Thyroid gland (tissue), 4 donors: ENCODE measurements around the gene SEMA4A.

Source experiments
- POLR2A ChIP-seq, 2 donors: fragments of 450-650 bp; IDR thresholded peaks; one replicate each; pipeline ENCODE4 v1.6.1; 2017; ENCODE audit warnings: antibody characterized with exemption in 2 of 2, mild to moderate bottlenecking in 2 of 2, moderate library complexity in 1 of 2
- TF ChIP-seq, protein P1 (sequence below), 6 experiments: fragments of 200-600 bp in 3 of 6; fragments of 450-650 bp in 3 of 6; sonication (generic) in 3 of 6; IDR thresholded peaks; one replicate each; pipeline ENCODE4 v1.5.1; 2016 to 2019; ENCODE audit warnings: antibody characterized with exemption in 6 of 6, mild to moderate bottlenecking in 2 of 6, inconsistent platforms in 1 of 6, moderate library complexity in 1 of 6

DNA sequence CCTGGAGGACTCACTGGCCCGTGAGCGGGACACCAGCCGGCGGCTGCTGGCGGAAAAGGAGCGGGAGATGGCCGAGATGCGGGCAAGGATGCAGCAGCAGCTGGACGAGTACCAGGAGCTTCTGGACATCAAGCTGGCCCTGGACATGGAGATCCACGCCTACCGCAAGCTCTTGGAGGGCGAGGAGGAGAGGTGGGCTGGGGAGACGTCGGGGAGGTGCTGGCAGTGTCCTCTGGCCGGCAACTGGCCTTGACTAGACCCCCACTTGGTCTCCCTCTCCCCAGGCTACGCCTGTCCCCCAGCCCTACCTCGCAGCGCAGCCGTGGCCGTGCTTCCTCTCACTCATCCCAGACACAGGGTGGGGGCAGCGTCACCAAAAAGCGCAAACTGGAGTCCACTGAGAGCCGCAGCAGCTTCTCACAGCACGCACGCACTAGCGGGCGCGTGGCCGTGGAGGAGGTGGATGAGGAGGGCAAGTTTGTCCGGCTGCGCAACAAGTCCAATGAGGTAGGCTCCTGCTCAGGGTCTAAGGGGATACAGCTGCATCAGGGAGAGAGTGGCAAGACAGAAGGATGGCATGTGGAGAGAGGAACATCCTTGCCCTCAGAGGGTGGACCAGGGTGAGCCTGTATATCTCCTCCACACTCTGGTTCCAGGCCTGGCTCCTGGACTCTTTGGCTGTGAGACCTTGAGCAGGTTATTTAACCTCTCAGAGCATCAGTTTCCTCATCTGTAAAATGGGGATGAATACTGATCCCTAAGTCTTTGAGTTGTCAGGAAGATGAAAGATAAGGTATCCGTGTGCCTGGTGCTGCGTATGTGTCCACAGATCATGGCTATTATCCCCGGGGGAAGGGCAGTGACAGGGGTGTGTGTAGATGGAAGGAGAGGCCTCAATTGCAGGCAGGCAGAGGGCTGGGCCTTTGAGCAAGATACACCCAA is 17.2 kb upstream of the SEMA4A start:
- TF ChIP-seq POLR2A (IDR thresholded peaks at IDR 0.05), result no peak
- TF ChIP-seq, protein P1, sequence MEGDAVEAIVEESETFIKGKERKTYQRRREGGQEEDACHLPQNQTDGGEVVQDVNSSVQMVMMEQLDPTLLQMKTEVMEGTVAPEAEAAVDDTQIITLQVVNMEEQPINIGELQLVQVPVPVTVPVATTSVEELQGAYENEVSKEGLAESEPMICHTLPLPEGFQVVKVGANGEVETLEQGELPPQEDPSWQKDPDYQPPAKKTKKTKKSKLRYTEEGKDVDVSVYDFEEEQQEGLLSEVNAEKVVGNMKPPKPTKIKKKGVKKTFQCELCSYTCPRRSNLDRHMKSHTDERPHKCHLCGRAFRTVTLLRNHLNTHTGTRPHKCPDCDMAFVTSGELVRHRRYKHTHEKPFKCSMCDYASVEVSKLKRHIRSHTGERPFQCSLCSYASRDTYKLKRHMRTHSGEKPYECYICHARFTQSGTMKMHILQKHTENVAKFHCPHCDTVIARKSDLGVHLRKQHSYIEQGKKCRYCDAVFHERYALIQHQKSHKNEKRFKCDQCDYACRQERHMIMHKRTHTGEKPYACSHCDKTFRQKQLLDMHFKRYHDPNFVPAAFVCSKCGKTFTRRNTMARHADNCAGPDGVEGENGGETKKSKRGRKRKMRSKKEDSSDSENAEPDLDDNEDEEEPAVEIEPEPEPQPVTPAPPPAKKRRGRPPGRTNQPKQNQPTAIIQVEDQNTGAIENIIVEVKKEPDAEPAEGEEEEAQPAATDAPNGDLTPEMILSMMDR (IDR thresholded peaks at IDR 0.05), result no peak
